Activated CD4-positive, alpha-beta T cell treated with anti-CD3 and anti-CD28 coated beads for 24 hours (primary cell): ENCODE data around the gene SHISA6.

Experiments used
- DNase-seq, 2 donors: peaks; one replicate each; pipeline ENCODE4 v3.0.0-alpha.2; 2020; ENCODE audit warnings: low read depth in 2 of 2

SHISA6 gene

DNA sequence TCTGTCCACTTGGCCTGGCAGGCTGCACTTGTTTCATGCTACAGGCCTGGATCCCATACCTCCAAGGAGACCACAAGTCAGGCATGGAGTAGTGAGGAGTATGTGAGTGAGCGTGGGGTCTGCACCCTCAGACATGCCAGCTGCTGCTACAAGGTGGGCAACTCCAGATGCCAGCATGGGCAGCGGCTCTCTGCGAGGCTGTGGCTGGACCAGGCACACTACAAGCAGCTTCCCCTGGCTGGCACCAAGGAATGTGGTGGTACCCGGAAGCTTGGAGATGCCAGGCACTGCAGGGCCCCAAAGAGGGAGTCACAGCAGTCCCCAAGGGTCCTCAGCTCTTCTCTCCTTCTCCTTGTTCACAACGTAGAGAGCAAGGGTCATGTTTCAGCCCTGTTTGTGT lies 341.2 kb downstream of the SHISA6 start:
- no peak for DNase-seq

DNA sequence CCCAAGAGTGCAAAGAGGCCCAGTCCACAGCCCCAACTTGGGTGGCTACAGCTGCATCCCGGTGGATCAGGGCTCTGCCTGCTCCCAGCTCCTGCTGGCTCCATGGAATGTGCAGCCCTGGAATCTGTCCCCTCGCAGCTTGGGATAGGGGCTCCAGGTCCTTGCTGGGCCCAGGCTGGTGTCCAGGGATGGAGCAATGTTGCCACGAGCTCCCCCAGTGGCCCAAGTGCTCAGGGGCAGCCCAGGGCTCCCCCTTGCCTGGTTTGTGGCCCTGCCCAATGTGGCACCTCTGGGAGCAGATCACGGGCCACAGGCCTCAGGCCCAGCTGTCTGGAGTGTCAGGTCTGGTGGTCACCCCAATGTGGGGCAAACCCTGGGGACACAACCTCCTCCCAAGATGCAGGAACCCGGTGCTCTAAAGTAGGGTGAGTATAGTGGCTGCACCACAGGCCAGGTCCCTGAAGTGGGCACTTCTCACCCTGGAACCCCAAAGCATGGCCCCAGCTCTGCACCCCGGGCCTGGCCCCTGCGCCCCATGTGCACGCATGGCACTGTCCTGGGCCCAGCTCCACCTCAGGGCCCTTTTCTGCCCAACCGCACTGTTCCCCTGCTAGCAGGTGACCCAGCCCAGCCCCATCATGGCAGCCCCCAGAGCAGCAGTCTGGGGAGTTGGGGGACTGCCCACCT lies 342.4 kb downstream of the SHISA6 start:
- DNase-seq, result no peak

DNA sequence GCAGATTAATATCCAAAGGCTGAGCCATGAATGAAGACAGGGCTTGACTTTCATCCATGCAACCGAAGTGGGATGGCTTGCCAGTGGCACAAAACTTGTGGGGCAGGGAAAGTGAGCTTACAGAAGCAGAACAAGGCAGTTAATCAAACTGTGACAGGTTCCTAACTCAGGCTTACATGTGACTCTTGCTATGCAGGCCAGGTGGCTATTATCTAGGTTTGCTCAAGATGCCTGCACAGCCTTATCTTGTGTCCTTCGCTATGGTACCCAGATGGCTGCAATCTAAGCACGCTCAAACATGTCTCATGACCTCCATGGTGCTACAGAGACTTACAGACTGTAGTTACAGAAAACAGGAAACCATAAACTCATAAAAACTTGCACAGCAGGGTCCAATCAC lies 348.7 kb downstream of the SHISA6 start:
- DNase-seq, result no peak

DNA sequence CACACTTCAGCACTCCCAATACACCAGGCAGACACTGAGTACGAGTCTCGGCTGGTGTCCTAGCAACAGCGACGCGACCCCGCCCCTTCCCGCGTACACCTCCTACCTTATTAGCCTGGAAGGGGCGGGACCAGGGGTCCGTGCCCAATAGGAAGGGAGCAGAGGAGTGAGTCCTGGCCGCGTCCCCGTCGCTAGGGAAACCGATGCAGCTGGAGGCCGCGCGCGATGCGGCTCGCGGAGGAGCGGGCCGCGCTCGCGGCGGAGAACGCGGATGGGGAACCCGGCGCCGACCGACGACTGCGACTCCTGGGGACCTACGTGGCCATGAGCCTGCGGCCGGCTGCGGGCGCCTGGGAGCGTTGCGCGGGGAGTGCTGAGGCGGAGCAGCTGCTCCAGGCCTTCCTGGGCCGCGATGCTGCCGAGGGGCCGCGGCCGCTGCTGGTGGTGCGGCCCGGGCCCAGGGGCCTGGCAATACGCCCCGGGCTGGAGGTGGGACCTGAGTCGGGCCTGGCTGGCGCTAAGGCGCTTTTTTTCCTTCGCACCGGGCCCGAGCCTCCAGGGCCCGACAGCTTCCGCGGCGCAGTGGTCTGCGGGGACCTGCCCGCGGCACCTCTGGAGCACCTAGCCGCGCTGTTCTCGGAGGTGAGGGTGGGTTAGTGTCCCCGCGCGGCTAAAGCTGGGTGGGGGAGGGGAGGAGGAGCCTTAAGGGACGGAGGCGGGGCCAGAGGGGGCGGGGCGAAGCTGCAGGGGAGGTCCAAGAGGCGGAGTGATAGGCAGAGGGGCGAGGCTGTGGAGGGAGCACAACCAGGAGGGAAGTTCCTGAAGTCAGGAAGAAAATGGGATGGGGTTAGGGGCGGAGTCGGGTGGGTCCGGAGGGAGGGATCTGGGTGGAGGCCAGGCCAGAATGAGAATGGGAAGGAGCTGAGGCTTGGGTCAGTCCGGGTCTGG lies 357.5 kb downstream of the SHISA6 start, which contains the start of gene DNAH9:
Gene DNAH9 (plus strand): TSS at position 197 of the 948 bp plus-strand sequence. CDS start 29 bp downstream, at position 226.
- peak in 1 of 2 donors; percentile 24 for DNase-seq

DNA sequence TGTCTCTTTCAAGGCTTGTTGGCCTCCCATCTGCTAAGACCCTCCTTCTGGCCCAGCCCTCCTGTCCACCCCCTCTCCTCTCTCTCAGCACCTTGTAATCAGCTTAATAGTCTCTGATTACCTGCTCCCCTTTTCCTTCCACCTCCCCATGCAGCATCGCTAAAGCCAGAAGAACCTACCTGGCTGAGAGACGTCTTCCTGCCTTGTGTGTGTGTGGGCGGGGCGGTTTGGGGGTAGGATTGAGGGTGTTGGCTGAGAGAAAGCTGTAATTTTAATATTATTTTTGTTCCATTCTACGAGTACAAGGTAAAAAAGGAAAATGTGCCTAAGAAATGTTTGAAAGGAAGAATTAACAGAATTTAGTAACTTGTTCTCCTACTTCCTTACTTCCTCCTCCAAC lies 360.6 kb downstream of the SHISA6 start:
- no peak for DNase-seq

DNA sequence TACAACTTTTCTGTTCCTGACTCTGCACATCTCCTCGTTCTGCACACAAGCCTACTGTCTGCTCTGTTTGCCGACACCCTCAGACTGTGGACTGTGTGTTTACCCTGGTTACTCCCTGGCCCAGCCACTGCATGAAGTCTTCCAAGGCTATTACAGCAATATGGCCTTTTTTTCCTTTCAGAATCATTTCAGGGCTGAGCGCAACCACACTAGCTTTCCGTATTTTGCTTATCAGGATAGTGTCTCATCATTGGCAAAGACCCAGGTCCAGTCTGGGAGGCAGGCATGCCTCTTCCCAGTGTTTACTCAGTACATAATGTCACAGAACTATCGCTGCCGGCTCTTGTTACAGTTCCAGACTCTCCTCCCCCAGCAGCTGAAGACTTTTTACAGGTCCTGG lies 367.4 kb downstream of the SHISA6 start:
- no peak for DNase-seq

DNA sequence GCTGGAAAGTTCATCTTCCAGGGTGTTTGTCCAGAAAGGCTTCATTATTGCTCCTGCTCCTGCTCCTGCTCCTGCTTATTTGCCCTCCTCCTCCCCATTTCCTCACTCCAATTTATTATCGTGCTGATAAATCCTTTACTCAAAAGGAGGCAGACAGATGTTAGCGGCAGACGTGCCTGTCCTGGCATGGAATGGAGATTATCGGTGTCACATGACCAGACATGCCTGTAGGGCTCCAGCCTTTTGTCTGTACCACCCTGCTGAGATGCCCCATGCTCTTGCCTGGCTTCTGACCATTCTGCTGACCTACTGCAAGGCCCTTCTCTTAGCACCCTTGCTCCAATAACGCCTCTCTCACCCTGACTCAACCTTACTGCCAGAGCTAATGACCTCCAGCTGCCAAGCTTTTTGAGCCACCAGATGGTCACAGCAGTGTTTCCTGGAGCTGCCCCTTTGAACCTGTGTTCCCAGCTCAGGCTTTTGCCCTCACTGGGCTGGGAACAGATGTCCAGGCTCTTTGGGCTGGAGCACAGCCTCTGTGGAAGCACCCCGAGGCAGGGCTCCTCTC lies 370.1 kb downstream of the SHISA6 start:
- DNase-seq, result no peak

DNA sequence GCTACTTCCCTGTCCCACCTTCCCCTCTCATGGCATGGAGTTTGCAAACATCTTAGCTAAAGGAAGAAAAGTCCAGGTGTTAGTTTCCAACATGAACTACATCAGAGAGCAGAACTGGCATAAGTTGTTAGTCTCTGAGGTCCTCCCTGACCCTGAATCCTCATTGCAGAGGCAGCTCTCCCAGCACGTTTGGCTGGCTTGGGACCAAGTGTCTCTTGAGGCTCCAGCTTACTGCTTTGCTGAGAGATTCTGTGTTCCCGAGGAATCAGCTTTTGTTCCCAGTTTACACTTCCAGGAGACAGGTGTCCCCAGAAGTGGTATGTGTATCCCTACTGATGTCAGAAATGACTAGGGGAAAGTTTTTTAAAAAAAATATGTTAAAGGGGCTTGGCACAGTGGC lies 371.9 kb downstream of the SHISA6 start:
- no peak for DNase-seq
